CD8-positive, alpha-beta memory T cell (primary cell): Measurements from ENCODE around the gene PBX3. TPM values are rescaled to one million over a fixed set of nuclear protein-coding genes. Genes with fewer than 3 reads are reported as not detected.

Experiments
- CTCF ChIA-PET: fragments of 350-600 bp; sonication (Branson Sonifier 250); formaldehyde crosslinking; loops from one replicate; lab custom pipeline; 2021; ENCODE audit warnings: antibody characterized with exemption; lab: Charles Lee
- POLR2A ChIA-PET: fragments of 350-600 bp; sonication (Branson Sonifier 250); formaldehyde crosslinking; loops from one replicate; lab custom pipeline; 2021; ENCODE audit warnings: antibody characterized with exemption; lab: Charles Lee
- DNase-seq, 5 donors: peaks; one replicate each; pipeline versions ENCODE4 v3.0.0 to v3.0.0-alpha.2; 2020 to 2022; ENCODE audit warnings: mixed read lengths in 1 of 5
- H3K27ac ChIP-seq: one replicate; pipeline ENCODE4 v1.7.0; 2013; ENCODE audit warnings: low read depth, mild to moderate bottlenecking, low read length, moderate library complexity
- H3K27me3 ChIP-seq: 2 replicates; pipeline ENCODE4 v1.7.0; 2013; ENCODE audit warnings: low read length, mild to moderate bottlenecking; ENCODE audit not compliant: insufficient read depth, poor library complexity, severe bottlenecking
- H3K36me3 ChIP-seq: 2 replicates; pipeline ENCODE4 v1.7.0; 2013; ENCODE audit warnings: mild to moderate bottlenecking, low read length, moderate library complexity; ENCODE audit not compliant: insufficient read depth
- H3K4me1 ChIP-seq: 2 replicates; pipeline ENCODE4 v1.7.0; 2013; ENCODE audit warnings: mild to moderate bottlenecking, low read length, moderate library complexity; ENCODE audit not compliant: insufficient read depth
- H3K4me3 ChIP-seq: 2 replicates; pipeline ENCODE4 v1.7.0; 2013; ENCODE audit warnings: mild to moderate bottlenecking, low read length
- H3K9me3 ChIP-seq: 2 replicates; pipeline ENCODE4 v1.7.0; 2013; ENCODE audit warnings: mild to moderate bottlenecking, low read length
- H3K27ac Mint-ChIP-seq, 8 donors: one replicate each; pipeline ENCODE4 v1.8.0; 2020 to 2021; ENCODE audit warnings: mixed read lengths in 8 of 8, mild to moderate bottlenecking in 6 of 8, inconsistent platforms in 3 of 8, moderate library complexity in 3 of 8
- H3K27me3 Mint-ChIP-seq, 2 donors: one replicate each; pipeline ENCODE4 v1.8.0; 2020 to 2021; ENCODE audit warnings: mixed read lengths in 2 of 2, mild to moderate bottlenecking in 1 of 2, moderate library complexity in 1 of 2
- H3K36me3 Mint-ChIP-seq, 3 donors: one replicate each; pipeline ENCODE4 v1.8.0; 2020 to 2021; ENCODE audit warnings: mixed read lengths in 3 of 3, inconsistent platforms in 1 of 3, mild to moderate bottlenecking in 1 of 3
- H3K4me1 Mint-ChIP-seq, 3 donors: one replicate each; pipeline ENCODE4 v1.8.0; 2020 to 2021; ENCODE audit warnings: mixed read lengths in 3 of 3, inconsistent platforms in 1 of 3, mild to moderate bottlenecking in 1 of 3
- H3K4me3 Mint-ChIP-seq, 7 donors: one replicate each; pipeline ENCODE4 v1.8.0; 2020 to 2021; ENCODE audit warnings: mixed read lengths in 7 of 7, mild to moderate bottlenecking in 6 of 7, moderate library complexity in 4 of 7, inconsistent platforms in 2 of 7
- H3K9me3 Mint-ChIP-seq, 5 donors: one replicate each; pipeline ENCODE4 v1.8.0; 2020 to 2022; ENCODE audit warnings: mixed read lengths in 5 of 5, mild to moderate bottlenecking in 3 of 5, moderate library complexity in 2 of 5, inconsistent platforms in 1 of 5
- polyA plus RNA-seq: library from polyadenylated mRNA; unstranded; fragments of 300-500 nt; fragmentation: Illumina TruSeq; gene quantifications from one replicate; pipeline ENCODE4 v1.2.3, GENCODE V29; 2021
- total RNA-seq, 2 experiments: library from RNA; stranded (reverse); gene quantifications; one replicate each; pipeline ENCODE4 v1.2.3, GENCODE V29; 2021

The PBX3 gene
- total and polyA plus RNA-seq, 3 experiments from 2014 or later = 4.6 to 13.4 (median 12.8) TPM

DNA sequence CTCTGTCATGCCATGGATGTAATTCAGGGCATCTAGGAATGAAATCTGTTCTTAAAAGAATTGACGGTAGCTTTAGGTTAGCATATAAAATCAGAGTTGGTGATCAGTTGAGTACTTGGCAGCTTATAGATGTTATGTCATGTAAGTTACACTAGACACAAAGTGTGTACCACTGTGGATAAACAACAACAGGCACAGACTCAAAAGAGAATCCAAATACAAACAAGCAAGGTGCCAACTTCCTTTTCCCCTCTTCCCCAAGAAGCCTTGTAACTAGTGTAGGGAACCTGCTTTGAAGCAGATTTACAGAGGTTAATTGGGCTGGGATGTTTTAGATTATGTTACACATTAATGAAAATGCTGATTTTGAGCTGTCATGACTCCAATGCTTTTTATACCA is 167.2 kb downstream of the PBX3 start:
- CTCF ChIA-PET = interaction anchor here (1.1 kb wide), 1 partner anchor 12 kb away, joined by 3 read pairs; no protein-coding TSS in a partner anchor
- POLR2A ChIA-PET = interaction anchor here (0.6 kb wide), 1 partner anchor 53 kb away, joined by 5 read pairs; no protein-coding TSS in a partner anchor
- no peak overlapping the region for H3K27ac ChIP-seq
- no peaks in the 10 kb centered on the region for H3K4me1 ChIP-seq
- Mint-ChIP-seq H3K4me3 (no peak overlapping the region), H3K27me3 (no peaks in the 10 kb centered on the region), H3K27ac (no peak overlapping the region), H3K9me3 (peaks cover 0 to 1% (median 0%) of the 10 kb centered on the region in 5 donors), H3K36me3 (peaks cover 0 to 7% (median 1%) of the 10 kb centered on the region in 3 donors), H3K4me1 (no peaks in the 10 kb centered on the region)
- H3K36me3 ChIP-seq = no peaks in the 10 kb centered on the region
- DNase-seq = no peak
- H3K4me3 ChIP-seq = no peak overlapping the region
- no peaks in the 10 kb centered on the region for H3K27me3 ChIP-seq
- H3K9me3 ChIP-seq = no peaks in the 10 kb centered on the region

DNA sequence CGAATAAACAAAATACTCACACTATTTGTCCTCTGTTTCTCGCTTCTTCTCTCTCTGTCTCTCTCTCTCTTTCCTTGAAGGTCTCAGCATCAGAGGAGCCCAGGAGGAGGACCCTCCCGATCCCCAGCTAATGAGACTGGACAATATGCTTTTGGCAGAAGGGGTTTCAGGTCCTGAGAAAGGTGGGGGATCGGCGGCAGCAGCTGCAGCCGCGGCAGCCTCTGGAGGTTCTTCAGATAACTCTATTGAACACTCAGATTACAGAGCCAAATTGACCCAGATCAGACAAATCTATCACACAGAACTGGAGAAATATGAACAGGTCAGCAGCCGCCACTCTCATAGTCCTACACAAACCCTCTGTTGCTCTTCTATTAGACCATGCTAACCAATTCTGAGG is 168.4 kb downstream of the PBX3 start:
- Mint-ChIP-seq H3K27ac (peak overlapping the region in 1 of 8 donors; percentile 30), H3K4me1 (no peaks in the 10 kb centered on the region), H3K27me3 (no peaks in the 10 kb centered on the region), H3K9me3 (no peaks in the 10 kb centered on the region), H3K4me3 (no peak overlapping the region), H3K36me3 (peaks cover 0 to 7% (median 1%) of the 10 kb centered on the region in 3 donors)
- CTCF ChIA-PET = no interaction called here
- Histone ChIP-seq H3K27ac (no peak overlapping the region), H3K27me3 (no peaks in the 10 kb centered on the region), H3K4me1 (no peaks in the 10 kb centered on the region), H3K4me3 (no peak overlapping the region), H3K36me3 (no peaks in the 10 kb centered on the region), H3K9me3 (no peaks in the 10 kb centered on the region)
- no peak for DNase-seq
- POLR2A ChIA-PET = no interaction called here

DNA sequence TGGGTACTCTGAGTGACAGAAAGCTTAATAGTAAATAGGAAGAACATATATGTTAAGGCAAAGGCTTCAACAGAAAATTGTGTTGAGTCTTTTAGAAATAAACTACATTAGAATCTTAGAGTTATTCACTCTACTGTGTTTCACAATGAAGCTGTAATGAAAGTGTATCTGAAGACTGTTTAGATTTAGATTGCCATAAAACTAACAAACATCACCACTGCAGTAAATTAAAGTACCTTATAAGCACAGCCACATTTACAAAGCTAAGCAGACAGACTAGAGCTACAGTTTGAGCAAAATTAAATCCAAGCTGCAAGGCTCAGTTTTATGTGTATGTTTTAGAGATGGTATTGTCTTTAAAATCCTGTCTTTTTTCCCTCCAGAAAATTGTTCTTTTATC is 172.4 kb downstream of the PBX3 start:
- H3K36me3 Mint-ChIP-seq = peaks cover 0 to 10% (median 1%) of the 10 kb centered on the region in 3 donors
- Histone ChIP-seq H3K27ac (no peak overlapping the region), H3K4me1 (no peaks in the 10 kb centered on the region), H3K27me3 (no peaks in the 10 kb centered on the region), H3K9me3 (no peaks in the 10 kb centered on the region), H3K36me3 (no peaks in the 10 kb centered on the region), H3K4me3 (no peak overlapping the region)
- no peaks in the 10 kb centered on the region for H3K4me1 Mint-ChIP-seq
- no peak for DNase-seq
- H3K9me3 Mint-ChIP-seq = no peaks in the 10 kb centered on the region
- H3K27me3 Mint-ChIP-seq = no peaks in the 10 kb centered on the region
- CTCF ChIA-PET = no interaction called here
- H3K4me3 Mint-ChIP-seq = no peak overlapping the region
- POLR2A ChIA-PET = no interaction called here
- H3K27ac Mint-ChIP-seq = no peak overlapping the region

DNA sequence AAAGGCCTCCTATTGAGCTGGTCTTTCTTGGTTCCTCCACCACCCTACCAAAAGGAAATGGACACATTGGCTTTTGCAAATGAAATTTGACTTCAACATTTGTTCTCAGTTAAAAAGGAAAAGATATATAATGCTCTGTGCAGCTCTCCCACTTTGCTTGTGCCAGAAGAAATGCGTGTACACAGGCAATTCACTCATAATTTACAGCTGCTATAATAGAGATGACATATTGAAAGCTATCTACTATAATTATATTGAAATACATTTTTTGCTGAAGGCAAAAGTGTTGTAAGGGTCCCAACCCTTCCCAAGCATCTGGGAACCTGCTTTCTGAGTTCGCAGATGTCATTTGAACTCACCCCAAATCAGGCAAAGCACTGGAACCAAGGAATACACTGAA is 173.2 kb downstream of the PBX3 start:
- Mint-ChIP-seq H3K27me3 (no peaks in the 10 kb centered on the region), H3K4me1 (no peaks in the 10 kb centered on the region), H3K9me3 (no peaks in the 10 kb centered on the region), H3K36me3 (peaks cover 0 to 10% (median 1%) of the 10 kb centered on the region in 3 donors), H3K4me3 (no peak overlapping the region), H3K27ac (no peak overlapping the region)
- Histone ChIP-seq H3K36me3 (no peaks in the 10 kb centered on the region), H3K4me3 (no peak overlapping the region), H3K9me3 (no peaks in the 10 kb centered on the region), H3K27ac (no peak overlapping the region), H3K27me3 (no peaks in the 10 kb centered on the region), H3K4me1 (no peaks in the 10 kb centered on the region)
- DNase-seq = no peak
- CTCF ChIA-PET = no interaction called here
- POLR2A ChIA-PET = interaction anchor here (0.6 kb wide), 1 partner anchor 126 kb away, joined by 3 read pairs; no protein-coding TSS in a partner anchor

DNA sequence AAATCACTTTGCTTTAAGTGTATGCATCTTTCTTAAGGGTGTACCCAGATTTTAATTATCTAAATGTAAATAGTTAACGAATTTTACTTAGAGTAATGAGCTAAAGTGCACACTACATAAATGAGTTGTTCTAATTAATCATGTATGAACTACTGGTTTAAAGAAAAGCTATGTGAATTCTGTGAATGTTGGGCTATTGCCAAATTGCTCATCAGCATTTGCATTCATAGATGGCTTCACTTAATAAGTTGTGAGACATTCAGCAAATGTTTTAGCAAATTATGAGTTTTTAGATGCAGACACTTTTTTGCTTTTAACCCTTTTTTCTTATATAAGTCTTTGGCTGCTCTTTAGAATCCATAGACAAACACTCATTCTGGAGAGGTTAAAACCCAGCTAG is 175.7 kb downstream of the PBX3 start:
- POLR2A ChIA-PET = no interaction called here
- Mint-ChIP-seq H3K4me1 (no peaks in the 10 kb centered on the region), H3K27me3 (peaks cover 0 to 2% of the 10 kb centered on the region in 2 donors), H3K27ac (no peak overlapping the region), H3K36me3 (peaks cover 0 to 3% (median 1%) of the 10 kb centered on the region in 3 donors), H3K4me3 (no peak overlapping the region), H3K9me3 (no peaks in the 10 kb centered on the region)
- no peak overlapping the region for H3K27ac ChIP-seq
- CTCF ChIA-PET = interaction anchor here (1.2 kb wide), 1 partner anchor 569 kb away, joined by 3 read pairs; no protein-coding TSS in a partner anchor
- H3K4me3 ChIP-seq = no peak overlapping the region
- H3K4me1 ChIP-seq = no peaks in the 10 kb centered on the region
- no peaks in the 10 kb centered on the region for H3K36me3 ChIP-seq
- DNase-seq = no peak
- no peaks in the 10 kb centered on the region for H3K9me3 ChIP-seq
- no peaks in the 10 kb centered on the region for H3K27me3 ChIP-seq

DNA sequence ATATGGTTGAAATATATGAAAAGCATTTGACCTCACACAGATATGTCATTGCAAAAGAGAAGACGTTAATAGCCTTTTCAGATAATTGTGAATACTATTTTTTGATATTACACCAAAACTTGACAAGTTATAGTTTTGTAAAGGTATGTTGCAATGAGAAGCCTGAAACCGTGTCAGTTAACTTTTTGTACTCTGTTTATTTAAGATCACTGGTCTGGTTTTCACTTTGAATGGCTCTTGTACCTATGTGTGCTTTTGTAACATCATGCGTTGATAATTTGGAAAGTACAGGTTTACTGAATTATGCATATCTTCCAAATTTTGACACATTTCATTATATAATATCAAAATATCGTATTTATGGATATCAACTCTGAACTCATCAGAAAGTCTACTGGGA is 177.2 kb downstream of the PBX3 start:
- DNase-seq = no peak
- Histone ChIP-seq H3K27ac (no peak overlapping the region), H3K4me3 (no peak overlapping the region), H3K4me1 (no peaks in the 10 kb centered on the region), H3K36me3 (no peaks in the 10 kb centered on the region), H3K27me3 (no peaks in the 10 kb centered on the region), H3K9me3 (no peaks in the 10 kb centered on the region)
- POLR2A ChIA-PET = no interaction called here
- H3K36me3 Mint-ChIP-seq = peaks cover 0 to 3% (median 0%) of the 10 kb centered on the region in 3 donors
- no peaks in the 10 kb centered on the region for H3K4me1 Mint-ChIP-seq
- no peak overlapping the region for H3K27ac Mint-ChIP-seq
- CTCF ChIA-PET = no interaction called here
- H3K9me3 Mint-ChIP-seq = no peaks in the 10 kb centered on the region
- H3K27me3 Mint-ChIP-seq = peaks cover 0 to 4% of the 10 kb centered on the region in 2 donors
- no peak overlapping the region for H3K4me3 Mint-ChIP-seq

GRCh38 chr9:125926936-125927335 is 179.8 kb downstream of the PBX3 start:
- Histone ChIP-seq H3K36me3 (no peaks in the 10 kb centered on the region), H3K4me3 (no peak overlapping the region), H3K27ac (no peak overlapping the region), H3K27me3 (no peaks in the 10 kb centered on the region), H3K9me3 (no peaks in the 10 kb centered on the region), H3K4me1 (no peaks in the 10 kb centered on the region)
- Mint-ChIP-seq H3K27me3 (peaks cover 0 to 4% of the 10 kb centered on the region in 2 donors), H3K4me1 (no peaks in the 10 kb centered on the region), H3K9me3 (no peaks in the 10 kb centered on the region), H3K27ac (no peak overlapping the region), H3K36me3 (peaks cover 0 to 14% (median 5%) of the 10 kb centered on the region in 3 donors), H3K4me3 (no peak overlapping the region)
- ChIA-PET CTCF (no interaction called here), POLR2A (no interaction called here)
- no peak for DNase-seq

- Mint-ChIP-seq H3K36me3 (peaks cover 0 to 21% (median 11%) of the 10 kb centered on the region in 3 donors), H3K27ac (no peak overlapping the region), H3K4me1 (no peaks in the 10 kb centered on the region), H3K4me3 (no peak overlapping the region), H3K9me3 (no peaks in the 10 kb centered on the region), H3K27me3 (peaks cover 0 to 4% of the 10 kb centered on the region in 2 donors)
- H3K27ac ChIP-seq = no peak overlapping the region
- H3K9me3 ChIP-seq = no peaks in the 10 kb centered on the region
- H3K4me1 ChIP-seq = no peaks in the 10 kb centered on the region
- ChIA-PET POLR2A (no interaction called here), CTCF (no interaction called here)
- DNase-seq = no peak
- no peak overlapping the region for H3K4me3 ChIP-seq
- H3K36me3 ChIP-seq = no peaks in the 10 kb centered on the region
- H3K27me3 ChIP-seq = no peaks in the 10 kb centered on the region
These were observed 182.7 kb downstream of the PBX3 start for GRCh38 chr9:125929846-125930245.
